ENCODE data around the gene ABCD2.

GRCh38 chr12:39622306-39622705 is 2.7 kb upstream of the ABCD2 start:
- TF ChIP-seq ZSCAN5A (tag by site-specific recombination; IDR thresholded peaks at IDR 0.05): no peak
- TF ChIP-seq CTCF (tag by site-specific recombination; IDR thresholded peaks at IDR 0.05): no peak
- TF ChIP-seq ZSCAN16 (tag by site-specific recombination; IDR thresholded peaks at IDR 0.05): no peak
- no peak for TF ChIP-seq ZBTB48 (tag by site-specific recombination; IDR thresholded peaks at IDR 0.05)
- TF ChIP-seq REST (tag by site-specific recombination; IDR thresholded peaks at IDR 0.05): no peak
- no peak for TF ChIP-seq SP3 (tag by site-specific recombination; IDR thresholded peaks at IDR 0.05)
- no peak for TF ChIP-seq PRDM4 (tag by site-specific recombination; IDR thresholded peaks at IDR 0.05)
- TF ChIP-seq ZNF10 (tag by site-specific recombination; IDR thresholded peaks at IDR 0.05): no peak
- no peak for TF ChIP-seq KLF8 (tag by site-specific recombination; IDR thresholded peaks at IDR 0.05)
- TF ChIP-seq ZNF362 (tag by site-specific recombination; IDR thresholded peaks at IDR 0.05): no peak
- no peak for TF ChIP-seq ZNF701 (tag by site-specific recombination; IDR thresholded peaks at IDR 0.05)
